ENCODE results near the gene GABARAP. TPM values are rescaled to one million over a fixed set of nuclear protein-coding genes. Genes with fewer than 3 reads are reported as not detected.

Gene GABARAP
- total and polyA plus RNA-seq, 2 of the 8 experiments (the other 6 are each of a cell fraction or from before 2014, with no cell fraction given): 252 to 581 TPM

GRCh38 chr17:7262192-7262934 is 20.1 kb upstream of the GABARAP start, which contains the start of gene CLDN7 (continued):
- TF ChIP-seq GABPA (IDR thresholded peaks at IDR 0.05; ENCODE audit: borderline replicate concordance, insufficient read depth, low read length) (peak; percentile 83), GTF2F1 (IDR thresholded peaks at IDR 0.05; ENCODE audit: borderline replicate concordance, low read depth, low read length) (peak; percentile 93), HDAC2 (IDR thresholded peaks at IDR 0.05; ENCODE audit: borderline replicate concordance in 1 of 2, low read depth in 2 of 2, low read length in 2 of 2) (peak in 1 of 2 experiments; percentile 53; a peak in 1 of 4 replicates), TAF7 (optimal IDR thresholded peaks at IDR 0.05; ENCODE audit: borderline replicate concordance, low read depth, low read length) (peak; percentile 98), SIRT6 (IDR thresholded peaks at IDR 0.05; ENCODE audit: low read length) (no peak), RNF2 (IDR thresholded peaks at IDR 0.05; ENCODE audit: borderline replicate concordance, low read depth, low read length, missing control alignments, poor library complexity, severe bottlenecking) (no peak), EGR1 (IDR thresholded peaks at IDR 0.05; ENCODE audit: borderline replicate concordance, low read depth, low read length) (peak; percentile 17; the same call in 1 of the 2 replicates), BRCA1 (IDR thresholded peaks at IDR 0.05; ENCODE audit: low read depth, low read length) (no peak), CREB1 (IDR thresholded peaks at IDR 0.05) (peak; percentile 89), SP4 (IDR thresholded peaks at IDR 0.05; ENCODE audit: low read length) (no peak; the same call in 1 of the 2 replicates), KDM1A (IDR thresholded peaks at IDR 0.05; ENCODE audit: borderline replicate concordance, low read length) (no peak), SAP30 (IDR thresholded peaks at IDR 0.05; ENCODE audit: insufficient read depth, insufficient replicate concordance, low read length) (no peak), CTCF (IDR thresholded peaks at IDR 0.05; ENCODE audit: control extremely low read depth in 1 of 3, insufficient read depth in 1 of 3, low read depth in 1 of 3, low read length in 3 of 3) (peak in 2 of 3 experiments; percentile 17 to 37; a peak in 2 of 4 replicates), USF2 (IDR thresholded peaks at IDR 0.05; ENCODE audit: low read length) (no peak), KDM4A (IDR thresholded peaks at IDR 0.05; ENCODE audit: low read depth, low read length, severe bottlenecking) (peak; percentile 10), SP2 (IDR thresholded peaks at IDR 0.05; ENCODE audit: low read length) (no peak), TBP (IDR thresholded peaks at IDR 0.05; ENCODE audit: low read depth, low read length) (peak; percentile 97), TCF12 (IDR thresholded peaks at IDR 0.05; ENCODE audit: low read depth, low read length) (peak; percentile 86; the same call in 1 of the 2 replicates), JUND (IDR thresholded peaks at IDR 0.05; ENCODE audit: low read length) (peak; percentile 47; the same call in 1 of the 2 replicates)
